Ishikawa (cell line): ENCODE results near the gene THRB.

Experiments
- RAD21 ChIP-seq: IDR thresholded peaks from 2 replicates; pipeline ENCODE4 v1.6.1; 2012; ENCODE audit warnings: low read depth
- TAF1 ChIP-seq: IDR thresholded peaks from 2 replicates; pipeline ENCODE4 v1.6.1; 2012; ENCODE audit warnings: low read depth, mild to moderate bottlenecking

DNA sequence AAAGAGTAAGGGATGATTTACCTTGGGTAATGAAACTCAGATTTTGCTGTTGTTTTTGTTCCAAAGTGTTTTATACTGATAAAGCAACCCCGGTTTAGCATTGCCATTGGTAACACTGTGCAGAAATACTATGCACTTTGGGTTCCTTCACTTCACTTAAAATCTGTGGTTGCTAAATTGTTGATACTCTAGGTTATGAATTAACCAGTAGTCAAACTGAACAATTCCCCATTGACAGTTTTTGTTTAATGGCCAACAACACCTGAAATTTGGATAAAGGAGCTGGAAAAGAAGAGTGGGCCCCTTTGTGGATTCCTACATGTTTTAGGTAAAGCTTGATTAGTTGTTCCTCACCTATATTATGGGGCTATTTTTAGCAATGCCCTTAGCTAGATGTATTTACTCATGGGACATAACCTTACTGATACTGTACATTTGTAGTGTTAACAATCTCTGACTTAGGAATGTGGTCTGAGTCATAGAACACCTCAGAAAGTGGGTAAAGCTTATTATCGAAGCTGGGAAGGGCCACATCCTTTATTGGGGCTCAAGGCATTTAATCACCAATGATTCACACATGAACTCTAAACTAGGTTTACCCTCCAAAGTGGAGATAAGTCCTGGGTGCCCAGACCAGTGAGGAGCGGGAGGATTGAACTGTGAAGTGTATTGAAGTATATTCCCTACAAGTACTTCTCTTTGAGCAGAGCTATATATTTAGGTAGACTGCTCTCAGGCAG is 29.5 kb upstream of the THRB start:
- TF ChIP-seq RAD21 = no peak
- no peak for TF ChIP-seq TAF1
